BE2C (cell line): Measurements from ENCODE around the gene CHD1.

Experiments used
- DNase-seq: peaks from one replicate; pipeline ENCODE4 v3.0.0-alpha.2; 2020
- H3K27me3 ChIP-seq: fragments of 250-450 bp; sonication (Bioruptor Pico); 2 replicates; pipeline ENCODE4 v1.5.1; 2020; ENCODE audit warnings: mild to moderate bottlenecking
- H3K36me3 ChIP-seq: fragments of 250-450 bp; sonication (Bioruptor Pico); 2 replicates; pipeline ENCODE4 v1.5.1; 2020; ENCODE audit warnings: mild to moderate bottlenecking
- H3K4me1 ChIP-seq: fragments of 250-450 bp; sonication (Bioruptor Pico); 2 replicates; pipeline ENCODE4 v1.5.1; 2020
- H3K4me3 ChIP-seq: 2 replicates; pipeline ENCODE4 v1.5.1; 2011; ENCODE audit warnings: low read depth, low read length
- H3K9me3 ChIP-seq: fragments of 250-450 bp; sonication (Bioruptor Pico); 2 replicates; pipeline ENCODE4 v1.5.1; 2020
- CTCF ChIP-seq: IDR thresholded peaks from 2 replicates; pipeline ENCODE4 v1.5.1; 2012; ENCODE audit warnings: mild to moderate bottlenecking, low read depth, low read length

CHD1 gene

GRCh38 chr5:98825582-98826375, 103.0 kb downstream of the CHD1 start:
- Histone ChIP-seq H3K4me3 (no peak overlapping the region), H3K36me3 (no peaks in the 10 kb centered on the region), H3K9me3 (no peaks in the 10 kb centered on the region), H3K27me3 (no peaks in the 10 kb centered on the region), H3K4me1 (no peaks in the 10 kb centered on the region)
- no peak for TF ChIP-seq CTCF
- no peak for DNase-seq

GRCh38 chr5:98816582-98817222, 112.1 kb downstream of the CHD1 start:
- Histone ChIP-seq H3K27me3 (0 out of 2 replicates have a peak, but pooled peaks cover 4% of the 10 kb centered on the region), H3K36me3 (no peaks in the 10 kb centered on the region), H3K9me3 (no peaks in the 10 kb centered on the region), H3K4me1 (peaks cover 3% of the 10 kb centered on the region; the same call in 1 of the 2 replicates), H3K4me3 (no peak overlapping the region)
- TF ChIP-seq CTCF: no peak
- DNase-seq: peak; percentile 68

- no peaks in the 10 kb centered on the region for H3K9me3 ChIP-seq
These were observed 115.1 kb downstream of the CHD1 start for GRCh38 chr5:98813755-98814154.

GRCh38 chr5:98810206-98810605, 118.6 kb downstream of the CHD1 start:
- Histone ChIP-seq H3K9me3 (peaks cover 7% of the 10 kb centered on the region), H3K4me1 (no peaks in the 10 kb centered on the region), H3K27me3 (no peaks in the 10 kb centered on the region), H3K36me3 (no peaks in the 10 kb centered on the region), H3K4me3 (no peak overlapping the region)
- TF ChIP-seq CTCF: no peak
- DNase-seq: no peak

More at GRCh38 chr5:98813755-98814154, 115.1 kb downstream of the CHD1 start:
- no peaks in the 10 kb centered on the region for H3K36me3 ChIP-seq
- no peak overlapping the region for H3K4me3 ChIP-seq
- DNase-seq: no peak
- no peak for TF ChIP-seq CTCF
- 0 out of 2 replicates have a peak, but pooled peaks cover 4% of the 10 kb centered on the region for H3K27me3 ChIP-seq
- H3K4me1 ChIP-seq: peaks cover 3% of the 10 kb centered on the region; the same call in 1 of the 2 replicates

- no peak for TF ChIP-seq CTCF
- H3K9me3 ChIP-seq: peaks cover 7% of the 10 kb centered on the region
- H3K4me3 ChIP-seq: no peak overlapping the region
- H3K4me1 ChIP-seq: no peaks in the 10 kb centered on the region
- no peak for DNase-seq
- H3K36me3 ChIP-seq: no peaks in the 10 kb centered on the region
- no peaks in the 10 kb centered on the region for H3K27me3 ChIP-seq
These were observed 121.0 kb downstream of the CHD1 start for GRCh38 chr5:98807806-98808205.

GRCh38 chr5:98805070-98805469, 123.7 kb downstream of the CHD1 start:
- Histone ChIP-seq H3K4me3 (no peak overlapping the region), H3K4me1 (no peaks in the 10 kb centered on the region), H3K27me3 (no peaks in the 10 kb centered on the region), H3K36me3 (no peaks in the 10 kb centered on the region), H3K9me3 (peaks cover 7% of the 10 kb centered on the region)
- no peak for DNase-seq
- no peak for TF ChIP-seq CTCF
